DMS153 treated with DMSO at 0.1 percent for 48 hours (cell line): ENCODE data around the gene SPATA45.
"Not testable (repeated sequence)": the region's sequence is repeated elsewhere in the genome, so short reads cannot be mapped to it uniquely, and the experiment has no call there.

Experiments used
- DNase-seq: peaks from one replicate; lab custom pipeline; 2025; ENCODE audit not compliant: unreplicated experiment; lab: John Stamatoyannopoulos, UW

SPATA45 gene

GRCh38 chr1:212833211-212834207 lies 13.9 kb downstream of the SPATA45 start:
- not testable (repeated sequence) for DNase-seq

- DNase-seq = no peak
These were observed 19.1 kb downstream of the SPATA45 start for GRCh38 chr1:212828395-212828794.

- no peak for DNase-seq
These were observed 19.6 kb downstream of the SPATA45 start for GRCh38 chr1:212827831-212828278.

- DNase-seq = no peak
These were observed 20.2 kb downstream of the SPATA45 start for GRCh38 chr1:212827171-212827776.

- no peak for DNase-seq
These were observed 21.5 kb downstream of the SPATA45 start for GRCh38 chr1:212825798-212826452.

GRCh38 chr1:212824201-212824600 lies 23.2 kb downstream of the SPATA45 start:
- no peak for DNase-seq

- DNase-seq = no peak
These were observed 24.5 kb downstream of the SPATA45 start for GRCh38 chr1:212822956-212823355.

GRCh38 chr1:212820969-212821368 lies 26.5 kb downstream of the SPATA45 start:
- no peak for DNase-seq

GRCh38 chr1:212819726-212820125 lies 27.7 kb downstream of the SPATA45 start:
- no peak for DNase-seq

- no peak for DNase-seq
These were observed 30.7 kb downstream of the SPATA45 start for GRCh38 chr1:212816567-212817278.

- DNase-seq = peak; percentile 97
These were observed 32.7 kb downstream of the SPATA45 start for GRCh38 chr1:212814537-212815334.

- DNase-seq = no peak
These were observed 41.7 kb downstream of the SPATA45 start for GRCh38 chr1:212805767-212806166.

GRCh38 chr1:212797681-212798080 lies 49.8 kb downstream of the SPATA45 start:
- no peak for DNase-seq

- DNase-seq = no peak
These were observed 52.9 kb downstream of the SPATA45 start for GRCh38 chr1:212794561-212795014.

- DNase-seq = no peak
These were observed 55.0 kb downstream of the SPATA45 start for GRCh38 chr1:212792396-212792908.

GRCh38 chr1:212791676-212792395 lies 55.6 kb downstream of the SPATA45 start, which contains the start of the genes NSL1 and TATDN3:
Gene NSL1, minus strand, starts transcription at chr1:212791777. Its CDS starts 14 bp downstream, at chr1:212791763.
Gene TATDN3, plus strand, starts transcription at chr1:212791894. Its CDS starts 28 bp downstream, at chr1:212791922.
- DNase-seq = peak; percentile 96

GRCh38 chr1:212791261-212791675 lies 56.2 kb downstream of the SPATA45 start:
- peak; percentile 92 for DNase-seq

- no peak for DNase-seq
These were observed 61.6 kb downstream of the SPATA45 start for GRCh38 chr1:212785871-212786270.

- no peak for DNase-seq
These were observed 63.5 kb downstream of the SPATA45 start for GRCh38 chr1:212783976-212784375.
